Measurements from ENCODE around the gene GNPAT.

The GNPAT gene

DNA sequence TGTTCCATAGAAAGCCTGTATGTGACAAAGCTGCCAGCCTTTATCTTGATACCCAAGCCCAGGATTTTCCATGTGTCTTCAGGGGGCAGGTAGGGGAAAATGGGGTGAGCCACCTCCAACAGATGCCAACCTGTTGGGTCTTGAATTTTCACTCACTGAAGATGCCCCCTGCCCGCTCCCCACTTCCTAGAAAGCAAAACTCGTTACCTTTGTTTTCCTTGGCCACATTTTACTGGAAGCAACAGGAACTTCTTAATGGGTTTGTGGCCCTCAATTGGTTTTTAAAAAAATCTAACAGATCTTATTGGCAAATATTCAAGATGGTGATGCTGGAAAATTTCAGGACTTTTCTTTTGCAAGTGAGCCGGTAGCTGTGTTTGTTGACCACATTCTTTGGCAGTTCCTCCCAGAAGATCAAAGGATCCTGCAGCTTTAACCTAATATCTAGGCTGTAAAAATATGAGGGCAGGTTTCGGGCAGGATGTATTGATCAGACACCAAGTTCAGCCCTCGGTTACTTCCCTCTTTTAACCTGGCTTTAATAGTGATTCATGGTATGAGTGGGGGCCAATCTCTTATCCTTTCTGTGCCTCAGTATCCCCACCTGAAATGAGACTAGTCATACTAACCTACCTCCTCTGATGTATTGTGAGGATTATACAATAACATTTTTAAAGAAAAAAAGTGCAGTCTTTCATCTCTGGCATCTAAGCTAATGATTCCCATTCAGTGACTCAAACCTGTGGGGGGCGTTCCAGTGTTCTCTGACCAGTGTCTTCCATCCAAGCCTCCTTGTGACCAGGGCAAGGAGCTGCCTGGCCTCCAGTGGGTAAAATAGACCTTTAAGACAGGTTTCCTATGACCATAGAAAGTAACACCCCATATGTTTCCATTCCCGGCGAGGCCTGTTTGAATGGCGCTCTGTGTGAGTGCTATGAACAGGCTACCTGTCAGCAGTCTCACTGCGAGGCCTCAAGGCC is 21.3 kb upstream of the GNPAT start:
- no peak for DNase-seq
- TF ChIP-seq GATA1 (IDR thresholded peaks at IDR 0.05; ENCODE audit: low read depth, low read length) (no peak), POLR2A (IDR thresholded peaks at IDR 0.05; ENCODE audit: low read length) (no peak)

DNA sequence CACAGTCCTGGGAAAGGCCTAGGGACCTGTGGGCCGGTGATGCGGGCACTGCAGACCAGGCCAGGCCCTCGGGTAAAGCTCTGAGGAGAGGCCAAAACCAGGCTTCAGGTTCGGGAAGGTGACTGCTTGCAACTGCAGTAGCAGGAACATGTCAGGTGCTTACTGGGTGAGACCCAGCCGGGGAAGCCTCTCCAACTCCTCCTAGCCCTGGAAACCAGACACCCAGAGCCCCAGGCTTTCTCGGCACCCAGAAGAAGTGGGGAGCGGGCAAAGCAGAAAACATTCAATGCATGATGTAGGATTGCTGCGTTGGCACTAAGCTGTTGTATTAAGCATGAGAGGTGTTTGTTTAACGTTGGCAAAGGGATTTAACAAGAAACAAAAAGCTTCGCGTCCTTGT is 20.2 kb upstream of the GNPAT start:
- no peak for DNase-seq
- no peak for TF ChIP-seq POLR2A (IDR thresholded peaks at IDR 0.05; ENCODE audit: low read length)
- no peak for TF ChIP-seq GATA1 (IDR thresholded peaks at IDR 0.05; ENCODE audit: low read depth, low read length)

DNA sequence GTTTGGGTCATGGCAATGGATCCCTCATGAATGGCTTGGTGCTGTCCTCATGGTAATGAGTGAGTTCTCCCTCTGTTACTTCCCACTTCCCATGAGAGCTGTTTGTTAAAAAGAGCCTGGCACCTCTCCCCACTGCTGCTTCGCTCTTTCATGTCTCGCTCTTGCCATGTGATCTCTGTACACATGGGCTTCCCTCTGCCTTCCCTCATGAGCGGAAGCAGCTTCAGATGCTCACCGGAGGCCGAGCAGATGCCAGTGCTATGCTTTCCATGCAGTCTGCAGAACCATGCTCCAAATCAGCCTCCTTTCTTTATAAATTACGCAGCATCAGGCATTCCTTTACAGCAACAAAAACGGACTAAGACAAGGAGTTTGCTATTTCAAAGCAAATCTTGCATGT is 14.9 kb upstream of the GNPAT start:
- DNase-seq: no peak
- TF ChIP-seq POLR2A (IDR thresholded peaks at IDR 0.05; ENCODE audit: low read length) (no peak), GATA1 (IDR thresholded peaks at IDR 0.05; ENCODE audit: low read depth, low read length) (no peak)

DNA sequence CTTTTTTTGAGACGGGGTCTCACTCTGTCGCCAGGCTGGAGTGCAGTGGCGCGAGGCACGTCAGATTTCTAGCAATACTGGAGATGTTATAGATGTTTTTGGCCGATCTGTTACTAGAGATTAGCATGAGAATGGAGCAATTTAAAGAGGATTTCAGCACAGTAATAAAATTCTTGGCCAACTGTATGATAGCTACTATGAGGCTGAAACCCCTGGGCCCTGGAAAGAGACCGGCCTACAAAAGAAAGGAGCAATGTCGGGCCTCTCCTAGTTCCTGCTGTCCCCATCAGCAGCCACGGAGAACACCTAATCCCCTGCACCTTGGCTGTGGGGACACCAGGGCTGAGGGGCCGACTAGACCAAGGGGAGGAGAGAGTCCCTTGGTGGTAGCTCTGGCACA is 9.5 kb upstream of the GNPAT start:
- no peak for DNase-seq
- no peak for TF ChIP-seq GATA1 (IDR thresholded peaks at IDR 0.05; ENCODE audit: low read depth, low read length)
- TF ChIP-seq POLR2A (IDR thresholded peaks at IDR 0.05; ENCODE audit: low read length): no peak

DNA sequence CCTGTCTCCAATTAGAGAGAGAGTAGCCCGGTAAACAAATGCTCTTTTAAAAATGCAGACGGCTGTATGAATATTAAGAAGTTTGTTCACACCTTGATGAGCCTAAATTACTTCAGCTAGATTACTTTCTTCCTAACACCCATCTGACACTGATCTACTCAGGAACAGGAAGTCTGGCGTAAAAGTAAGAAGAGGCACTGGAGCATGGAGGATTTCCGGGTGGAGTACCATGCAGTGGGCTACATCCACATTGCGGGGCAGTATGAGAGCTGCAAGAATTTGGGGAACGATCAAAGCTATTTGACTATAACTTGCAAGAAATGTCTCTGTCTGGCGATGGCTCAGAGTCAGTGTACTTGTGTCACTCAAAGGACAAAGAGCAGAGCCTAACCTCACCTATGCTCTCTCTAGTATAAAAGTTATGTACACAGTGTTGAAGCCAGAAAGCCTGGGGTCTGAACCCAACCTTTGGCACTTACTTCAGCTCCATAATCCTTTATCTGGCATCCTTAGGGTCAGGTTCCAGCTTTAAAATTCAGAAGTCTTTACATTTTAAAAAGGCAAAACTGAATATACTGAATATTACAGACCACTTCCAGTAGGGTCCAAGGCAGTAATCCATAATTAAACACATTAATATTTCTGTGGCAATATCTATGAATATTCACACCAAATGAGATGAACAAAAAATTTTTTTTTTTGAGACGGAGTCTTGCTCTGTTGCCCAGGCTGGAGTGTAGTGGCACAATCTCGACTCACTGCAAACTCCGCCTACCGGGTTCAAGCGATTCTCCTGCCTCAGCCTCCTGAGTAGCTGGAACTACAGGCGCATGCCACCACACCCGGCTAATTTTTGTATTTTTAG is 7.9 kb upstream of the GNPAT start:
- DNase-seq: no peak
- TF ChIP-seq POLR2A (IDR thresholded peaks at IDR 0.05; ENCODE audit: low read length): no peak
- TF ChIP-seq GATA1 (IDR thresholded peaks at IDR 0.05; ENCODE audit: low read depth, low read length): no peak

DNA sequence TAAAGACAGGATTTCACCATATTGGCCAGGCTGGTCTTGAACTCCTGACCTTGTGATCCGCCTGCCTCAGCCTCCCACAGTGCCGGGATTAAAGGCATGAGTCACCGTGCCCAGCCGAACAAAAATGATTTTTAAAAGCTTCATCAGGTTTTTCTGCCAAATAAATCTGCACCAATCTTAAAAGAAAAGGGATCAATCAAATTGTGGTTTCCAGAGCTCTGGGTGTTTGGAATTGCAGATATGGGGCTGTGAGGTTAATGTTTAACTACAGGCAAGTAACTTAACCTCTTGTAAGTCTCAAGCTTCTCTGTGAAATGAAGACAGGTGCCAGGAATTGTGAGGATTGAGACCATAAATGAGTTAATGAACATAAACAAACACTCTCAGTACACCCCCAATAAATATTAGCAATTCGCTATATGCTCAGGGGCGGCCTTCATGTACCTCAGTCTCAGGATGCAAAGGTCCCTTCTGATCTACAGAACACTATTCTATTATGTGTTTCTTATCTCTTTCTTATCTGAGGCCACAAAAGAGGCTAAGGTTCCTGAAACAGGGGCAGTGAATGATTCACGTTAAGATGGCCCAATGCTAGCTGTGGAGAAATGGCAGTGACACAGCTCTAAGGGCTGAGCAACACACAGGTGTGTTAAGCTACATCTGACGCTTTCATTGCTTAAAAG is 7.1 kb upstream of the GNPAT start:
- no peak for DNase-seq
- TF ChIP-seq GATA1 (IDR thresholded peaks at IDR 0.05; ENCODE audit: low read depth, low read length): no peak
- no peak for TF ChIP-seq POLR2A (IDR thresholded peaks at IDR 0.05; ENCODE audit: low read length)

DNA sequence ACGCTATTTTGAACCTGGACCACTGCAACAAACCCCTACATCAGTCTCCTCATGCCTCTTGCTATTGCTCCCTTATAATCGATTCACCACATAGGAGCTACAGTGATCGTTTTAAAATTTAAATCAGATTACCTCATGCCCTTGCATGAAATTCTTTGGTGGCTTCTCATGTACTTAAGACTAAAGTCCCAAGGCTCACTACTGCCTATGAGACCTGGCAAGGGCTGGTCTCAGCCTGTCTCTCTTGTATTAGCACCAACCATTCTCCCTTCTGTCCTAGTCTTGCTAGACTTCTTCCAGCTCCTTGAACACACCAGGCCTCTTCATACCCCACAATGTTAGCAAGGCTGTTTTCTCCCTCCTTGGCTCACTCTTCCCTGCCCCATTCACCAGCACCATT is 6.5 kb upstream of the GNPAT start:
- TF ChIP-seq POLR2A (IDR thresholded peaks at IDR 0.05; ENCODE audit: low read length) (no peak), GATA1 (IDR thresholded peaks at IDR 0.05; ENCODE audit: low read depth, low read length) (no peak)
- no peak for DNase-seq

DNA sequence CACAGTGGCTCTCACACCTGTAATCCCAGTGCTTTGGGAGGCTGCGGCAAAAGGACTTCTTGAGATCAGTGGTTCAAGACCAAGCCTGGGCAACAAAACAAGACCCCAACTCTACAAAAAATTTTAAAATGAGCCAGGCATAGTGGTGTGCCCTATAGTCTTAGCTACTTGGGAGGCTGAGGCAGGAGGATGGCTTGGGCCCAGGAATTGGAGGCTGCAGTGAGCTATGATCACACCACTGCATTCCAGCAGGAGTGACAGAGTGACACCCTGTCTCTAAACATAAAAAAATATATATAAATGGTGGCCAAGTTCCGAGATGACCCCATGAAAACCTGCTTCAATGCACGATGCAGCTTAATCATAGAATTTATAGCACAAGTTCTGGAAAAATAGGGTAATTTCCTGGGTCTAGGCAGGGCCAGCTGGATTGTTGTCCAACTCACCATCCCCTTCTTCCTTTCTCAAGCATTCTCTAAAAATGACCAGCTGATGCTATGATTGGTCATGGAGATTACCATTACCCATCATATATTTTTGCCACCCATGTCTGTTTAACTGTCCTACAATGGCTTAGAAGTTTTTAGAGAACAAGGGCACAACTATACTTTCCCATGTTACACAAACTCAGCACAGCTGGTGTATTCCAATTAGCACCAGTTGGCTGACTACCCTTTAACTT is 5.3 kb upstream of the GNPAT start:
- TF ChIP-seq GATA1 (IDR thresholded peaks at IDR 0.05; ENCODE audit: low read depth, low read length) (no peak), POLR2A (IDR thresholded peaks at IDR 0.05; ENCODE audit: low read length) (no peak)
- DNase-seq: no peak

DNA sequence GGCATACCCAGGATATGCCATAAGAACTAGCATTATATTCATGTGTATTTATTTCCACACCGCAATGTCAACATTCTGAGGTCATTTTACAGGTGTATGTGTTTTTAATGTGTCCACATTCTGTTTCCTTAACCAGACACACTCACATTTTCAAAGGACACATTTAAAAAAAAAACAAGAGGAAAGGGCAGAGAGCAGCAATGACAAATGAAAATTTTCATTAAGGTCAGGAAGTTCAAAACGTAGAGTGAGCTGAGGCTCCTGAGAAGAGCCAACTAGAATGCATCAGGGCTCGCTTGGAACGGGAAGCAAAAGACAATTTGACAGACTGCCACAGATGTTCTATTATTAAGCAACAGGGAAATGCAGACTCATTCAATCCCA is 4.8 kb upstream of the GNPAT start:
- DNase-seq: no peak
- TF ChIP-seq POLR2A (IDR thresholded peaks at IDR 0.05; ENCODE audit: low read length) (no peak), GATA1 (IDR thresholded peaks at IDR 0.05; ENCODE audit: low read depth, low read length) (no peak)

DNA sequence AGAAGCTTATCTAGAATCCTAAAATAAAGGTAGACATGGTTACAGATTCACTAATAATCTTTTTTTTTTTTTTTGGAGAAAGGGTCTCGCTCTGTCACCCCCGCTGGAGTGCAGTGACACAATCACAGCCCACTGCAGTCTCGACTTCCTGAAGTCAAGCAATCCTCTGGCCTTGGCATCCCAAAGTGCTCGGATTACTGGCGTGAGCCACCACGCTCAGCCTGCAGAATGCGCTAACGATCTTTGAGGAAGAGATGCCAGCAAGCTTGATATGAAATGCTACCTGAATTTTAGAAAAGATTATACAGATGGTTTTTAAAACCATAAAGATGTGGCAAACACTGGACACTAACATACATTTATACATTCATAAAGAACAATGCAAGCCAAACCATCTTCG is 4.1 kb upstream of the GNPAT start:
- DNase-seq: no peak
- TF ChIP-seq POLR2A (IDR thresholded peaks at IDR 0.05; ENCODE audit: low read length) (no peak), GATA1 (IDR thresholded peaks at IDR 0.05; ENCODE audit: low read depth, low read length) (no peak)

DNA sequence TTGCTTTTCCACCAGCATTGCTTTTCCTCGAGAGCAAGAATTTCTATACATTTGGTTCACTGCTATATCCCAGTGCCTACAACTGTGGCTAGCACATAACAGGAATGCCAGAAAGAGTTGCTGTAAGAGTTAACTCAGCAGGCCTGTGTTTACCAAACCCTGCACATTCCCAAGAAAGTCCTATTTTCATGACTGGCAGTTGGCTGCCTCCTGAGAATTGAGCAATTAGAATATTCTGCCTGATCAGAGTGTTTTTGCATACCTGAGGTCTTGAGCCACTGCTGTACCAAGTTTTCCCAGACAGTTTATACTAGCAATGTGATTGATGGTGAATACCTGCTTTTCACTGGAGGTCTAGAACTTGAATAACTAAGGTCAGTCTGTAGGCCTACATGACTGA is 2.7 kb upstream of the GNPAT start:
- no peak for TF ChIP-seq POLR2A (IDR thresholded peaks at IDR 0.05; ENCODE audit: low read length)
- no peak for TF ChIP-seq GATA1 (IDR thresholded peaks at IDR 0.05; ENCODE audit: low read depth, low read length)
- no peak for DNase-seq

DNA sequence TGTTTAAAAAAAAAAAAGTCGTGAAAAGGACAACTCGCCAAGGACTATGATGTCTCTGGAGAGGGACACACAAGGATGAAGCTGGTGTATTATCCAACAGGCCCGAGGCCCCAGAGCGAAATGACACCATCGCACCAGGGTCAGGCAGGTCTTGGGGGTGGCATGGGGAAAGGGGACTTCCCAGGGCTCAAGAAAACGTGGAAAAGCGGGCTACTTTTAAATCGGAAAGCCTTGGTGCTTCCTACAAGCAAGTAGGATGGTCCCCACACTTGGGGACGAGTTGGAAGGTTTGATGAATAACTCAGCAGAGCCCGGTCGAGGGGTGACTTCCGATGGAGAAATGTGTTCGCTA is 505 bp upstream of the GNPAT start:
- TF ChIP-seq GATA1 (IDR thresholded peaks at IDR 0.05; ENCODE audit: low read depth, low read length) (no peak), POLR2A (IDR thresholded peaks at IDR 0.05; ENCODE audit: low read length) (no peak)
- peak in 1 of 2 experiments; percentile 55 for DNase-seq

DNA sequence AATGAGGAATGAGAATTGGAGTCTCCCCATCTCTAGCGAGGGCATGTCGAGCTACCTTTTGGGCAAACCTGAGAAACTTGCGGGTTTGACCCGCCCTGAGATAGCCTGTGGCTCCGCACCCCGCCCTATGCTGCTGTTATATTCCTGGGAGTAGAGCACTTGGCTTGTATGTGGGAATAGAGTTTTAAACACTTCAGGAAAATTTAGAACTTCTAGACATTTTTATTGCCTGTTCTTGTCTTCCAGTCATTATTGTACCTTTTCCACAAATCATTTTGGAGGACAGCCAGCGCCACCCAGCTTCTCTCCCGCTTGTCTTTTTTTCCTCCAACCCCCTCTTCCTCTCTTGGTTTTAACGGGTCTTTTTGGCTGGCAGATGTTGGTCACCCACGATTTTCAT is 738 bp downstream of the GNPAT start:
- DNase-seq: peak; percentile 47 to 56

More for the DNA sequence above, 738 bp downstream of the GNPAT start:
- TF ChIP-seq GATA1 (IDR thresholded peaks at IDR 0.05; ENCODE audit: low read depth, low read length) (no peak), POLR2A (IDR thresholded peaks at IDR 0.05; ENCODE audit: low read length) (no peak)

All from erythroblast (primary cell).